ENCODE measurements around the gene ZSCAN5A. TPM values are rescaled to one million over a fixed set of nuclear protein-coding genes. Genes with fewer than 3 reads are reported as not detected.

ZSCAN5A gene
- total RNA-seq, 1 donor from 2014 or later, result 16.7 TPM

DNA sequence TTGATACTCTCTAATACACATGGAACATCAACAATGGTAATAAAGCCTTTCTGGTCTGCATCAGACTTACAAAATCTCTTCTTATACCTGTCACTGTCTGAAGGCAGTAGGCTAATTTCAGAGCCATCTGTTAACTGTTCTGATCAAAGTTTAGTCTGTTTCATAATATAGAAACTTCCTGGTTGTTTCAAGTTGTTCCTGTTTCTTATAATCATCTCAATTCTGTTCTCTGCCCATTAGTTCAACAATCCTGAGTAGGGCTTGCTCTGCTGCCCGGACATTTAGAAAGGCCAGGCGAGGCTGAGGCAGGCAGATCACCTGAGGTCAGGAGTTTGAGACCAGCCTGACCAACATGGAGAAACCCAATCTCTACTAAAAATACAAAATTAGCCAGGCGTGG, 5.4 kb upstream of the ZSCAN5A start:
- Histone ChIP-seq H3K27ac (replicated peaks) (no peak overlapping the region), H3K4me1 (peaks cover 34% of the 10 kb centered on the region), H3K9me3 (replicated peaks) (no peaks in the 10 kb centered on the region), H3K27me3 (ENCODE audit: low read depth) (no peaks in the 10 kb centered on the region), H3K4me3 (no peak overlapping the region), H3K36me3 (no peaks in the 10 kb centered on the region)
- DNase-seq, result no peak
- intact Hi-C loops (cut with micrococcal nuclease), result no loop called here
- TF ChIP-seq CTCF (IDR thresholded peaks at IDR 0.05; ENCODE audit: borderline replicate concordance), result no peak

DNA sequence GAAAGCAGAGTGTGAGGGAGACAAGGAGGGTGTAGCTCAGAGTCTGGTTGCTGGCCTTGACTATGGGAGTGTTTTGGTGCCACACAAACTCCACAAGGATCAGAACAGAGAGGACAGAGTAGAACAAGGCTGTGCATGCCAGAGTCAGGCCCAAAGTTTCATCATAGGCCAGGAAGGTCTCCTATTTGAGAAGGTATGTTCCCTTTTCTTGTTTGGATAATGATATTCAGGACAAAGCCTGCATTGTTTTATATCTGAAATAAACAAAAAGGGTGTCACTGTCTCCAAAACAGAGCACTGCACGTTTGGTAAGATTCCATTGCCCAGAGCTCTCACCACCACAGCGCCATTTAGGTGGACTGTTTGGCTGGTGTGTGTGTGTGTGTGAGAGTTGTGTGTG, 3.1 kb upstream of the ZSCAN5A start:
- peaks cover 41% of the 10 kb centered on the region for H3K4me1 ChIP-seq
- intact Hi-C loops (cut with micrococcal nuclease), result no loop called here

GRCh38 chr19:56316728-56317127, 2.1 kb upstream of the ZSCAN5A start:
- H3K27me3 ChIP-seq (ENCODE audit: low read depth), result no peaks in the 10 kb centered on the region
- peaks cover 9% of the 10 kb centered on the region for H3K36me3 ChIP-seq
- no peak for TF ChIP-seq CTCF (IDR thresholded peaks at IDR 0.05; ENCODE audit: borderline replicate concordance)
- intact Hi-C loops (cut with micrococcal nuclease), result no loop called here
- H3K27ac ChIP-seq (replicated peaks), result no peak overlapping the region
- DNase-seq, result no peak
- H3K4me1 ChIP-seq, result peaks cover 43% of the 10 kb centered on the region
- H3K9me3 ChIP-seq (replicated peaks), result no peaks in the 10 kb centered on the region
- no peak overlapping the region for H3K4me3 ChIP-seq

More for the DNA sequence above, 3.1 kb upstream of the ZSCAN5A start:
- Histone ChIP-seq H3K4me3 (no peak overlapping the region), H3K36me3 (peaks cover 5% of the 10 kb centered on the region), H3K27me3 (ENCODE audit: low read depth) (no peaks in the 10 kb centered on the region), H3K27ac (replicated peaks) (no peak overlapping the region), H3K9me3 (replicated peaks) (no peaks in the 10 kb centered on the region)
- DNase-seq, result no peak
- TF ChIP-seq CTCF (IDR thresholded peaks at IDR 0.05; ENCODE audit: borderline replicate concordance), result no peak

- peak; percentile 93 for DNase-seq
- Histone ChIP-seq H3K4me3 (peak overlapping the region; percentile 75), H3K27ac (replicated peaks) (peak overlapping the region; percentile 99), H3K27me3 (ENCODE audit: low read depth) (no peaks in the 10 kb centered on the region), H3K36me3 (peaks cover 13% of the 10 kb centered on the region), H3K9me3 (replicated peaks) (no peaks in the 10 kb centered on the region), H3K4me1 (peaks cover 37% of the 10 kb centered on the region)
- TF ChIP-seq CTCF (IDR thresholded peaks at IDR 0.05; ENCODE audit: borderline replicate concordance), result no peak
- intact Hi-C loops (cut with micrococcal nuclease), result no loop called here
Observed at GRCh38 chr19:56315077-56315828, 614 bp upstream of the ZSCAN5A start.

- H3K27me3 ChIP-seq (ENCODE audit: low read depth), result no peaks in the 10 kb centered on the region
- intact Hi-C loops (cut with micrococcal nuclease), result no loop called here
- peak overlapping the region; percentile 99 for H3K27ac ChIP-seq (replicated peaks)
- H3K9me3 ChIP-seq (replicated peaks), result no peaks in the 10 kb centered on the region
- no peak for DNase-seq
- peaks cover 13% of the 10 kb centered on the region for H3K36me3 ChIP-seq
- H3K4me1 ChIP-seq, result peaks cover 37% of the 10 kb centered on the region
- no peak for TF ChIP-seq CTCF (IDR thresholded peaks at IDR 0.05; ENCODE audit: borderline replicate concordance)
- peak overlapping the region; percentile 75 for H3K4me3 ChIP-seq
Observed at GRCh38 chr19:56314018-56314380, 640 bp downstream of the ZSCAN5A start.

All from left ventricle myocardium inferior (tissue), 1 donor.